GM19324 (cell line): ENCODE measurements around the gene LCT.

Experiments used
- ATAC-seq: cut with Tn5 transposase; IDR thresholded peaks from one replicate; pipeline ENCODE4 v1.9.1; 2021; ENCODE audit warnings: mild to moderate bottlenecking, moderate library complexity; ENCODE audit not compliant: unreplicated experiment, low FRiP score

The LCT gene

GRCh38 chr2:135744760-135745314, 92.1 kb downstream of the LCT start:
- ATAC-seq, result no peak

GRCh38 chr2:135743860-135744259, 93.1 kb downstream of the LCT start:
- ATAC-seq, result no peak

GRCh38 chr2:135742325-135742757, 94.6 kb downstream of the LCT start:
- peak; percentile 29 for ATAC-seq

GRCh38 chr2:135741395-135742324, 95.3 kb downstream of the LCT start, which contains the start of gene UBXN4:
TSS of gene UBXN4 (plus strand) at chr2:135741855. CDS start at chr2:135741930, 75 bp downstream.
- peak; percentile 96 for ATAC-seq

GRCh38 chr2:135741043-135741394, 96.0 kb downstream of the LCT start:
- ATAC-seq, result no peak

- ATAC-seq, result no peak
Observed at GRCh38 chr2:135740206-135740605, 96.8 kb downstream of the LCT start.
